ENCODE results near the gene DOCK1.

DOCK1 gene

GRCh38 chr10:127094984-127095383 lies 189.8 kb downstream of the DOCK1 start:
- DNase-seq = no peak

- DNase-seq = no peak
Measured at GRCh38 chr10:127100983-127101615, 195.9 kb downstream of the DOCK1 start.

GRCh38 chr10:127102176-127102575 lies 196.9 kb downstream of the DOCK1 start:
- no peak for DNase-seq

- no peak for DNase-seq
Measured at GRCh38 chr10:127115100-127115499, 209.9 kb downstream of the DOCK1 start.

- no peak for DNase-seq
Measured at GRCh38 chr10:127117125-127117524, 211.9 kb downstream of the DOCK1 start.

- DNase-seq = no peak
Measured at GRCh38 chr10:127118034-127118433, 212.8 kb downstream of the DOCK1 start.

GRCh38 chr10:127119936-127120335 lies 214.7 kb downstream of the DOCK1 start:
- DNase-seq = no peak

- DNase-seq = no peak
Measured at GRCh38 chr10:127122831-127123230, 217.6 kb downstream of the DOCK1 start.

GRCh38 chr10:127123626-127124025 lies 218.4 kb downstream of the DOCK1 start:
- DNase-seq = no peak

GRCh38 chr10:127125331-127125730 lies 220.1 kb downstream of the DOCK1 start:
- DNase-seq = no peak

- DNase-seq = no peak
Measured at GRCh38 chr10:127127822-127128221, 222.6 kb downstream of the DOCK1 start.

GRCh38 chr10:127129104-127129503 lies 223.9 kb downstream of the DOCK1 start:
- no peak for DNase-seq

- no peak for DNase-seq
Measured at GRCh38 chr10:127132451-127132850, 227.2 kb downstream of the DOCK1 start.

- DNase-seq = no peak
Measured at GRCh38 chr10:127133225-127133624, 228.0 kb downstream of the DOCK1 start.

- DNase-seq = no peak
Measured at GRCh38 chr10:127133672-127134500, 228.7 kb downstream of the DOCK1 start.

- no peak for DNase-seq
Measured at GRCh38 chr10:127135844-127136577, 230.8 kb downstream of the DOCK1 start.

- no peak for DNase-seq
Measured at GRCh38 chr10:127137391-127137790, 232.2 kb downstream of the DOCK1 start.

GRCh38 chr10:127142136-127142535 lies 236.9 kb downstream of the DOCK1 start:
- no peak for DNase-seq

- no peak for DNase-seq
Measured at GRCh38 chr10:127142856-127143255, 237.6 kb downstream of the DOCK1 start.

- DNase-seq = no peak
Measured at GRCh38 chr10:127145173-127145572, 239.9 kb downstream of the DOCK1 start.

GRCh38 chr10:127146661-127147060 lies 241.4 kb downstream of the DOCK1 start:
- DNase-seq = no peak

GRCh38 chr10:127148066-127148932 lies 243.1 kb downstream of the DOCK1 start:
- DNase-seq = no peak

GRCh38 chr10:127148933-127149220 lies 243.6 kb downstream of the DOCK1 start:
- DNase-seq = no peak

Data from NCI-H345 (cell line).